Measurements from ENCODE around the gene PCDHGB2.
"Not testable (repeated sequence)": the region's sequence is repeated elsewhere in the genome, so short reads cannot be mapped to it uniquely, and the experiment has no call there.

PCDHGB2 gene

GRCh38 chr5:141349917-141350619 is 9.7 kb upstream of the PCDHGB2 start, which contains the start of gene PCDHGB1:
PCDHGB1 (plus strand) TSS chr5:141350099; CDS start chr5:141350261, 162 bp downstream.
- ATAC-seq, result no peak
- peak; percentile 22 for DNase-seq

DNA sequence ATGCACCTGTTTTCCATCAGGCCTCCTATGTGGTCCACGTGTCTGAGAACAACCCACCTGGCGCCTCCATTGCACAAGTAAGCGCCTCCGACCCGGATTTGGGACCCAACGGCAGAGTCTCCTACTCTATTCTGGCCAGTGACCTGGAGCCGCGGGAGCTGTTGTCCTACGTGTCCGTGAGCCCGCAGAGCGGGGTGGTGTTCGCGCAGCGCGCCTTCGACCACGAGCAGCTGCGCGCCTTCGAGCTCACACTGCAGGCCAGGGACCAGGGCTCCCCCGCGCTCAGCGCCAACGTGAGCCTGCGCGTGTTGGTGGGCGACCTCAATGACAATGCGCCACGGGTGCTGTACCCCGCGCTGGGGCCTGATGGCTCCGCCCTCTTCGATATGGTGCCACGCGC is 8.2 kb upstream of the PCDHGB2 start:
- DNase-seq (no peak), ATAC-seq (no peak)

- ATAC-seq (no peak), DNase-seq (no peak)
Observed at GRCh38 chr5:141354900-141355469, 4.8 kb upstream of the PCDHGB2 start, which contains the start of gene PCDHGA4. PCDHGA4 (plus strand) TSS chr5:141355021; CDS start chr5:141355108, 87 bp downstream.

DNA sequence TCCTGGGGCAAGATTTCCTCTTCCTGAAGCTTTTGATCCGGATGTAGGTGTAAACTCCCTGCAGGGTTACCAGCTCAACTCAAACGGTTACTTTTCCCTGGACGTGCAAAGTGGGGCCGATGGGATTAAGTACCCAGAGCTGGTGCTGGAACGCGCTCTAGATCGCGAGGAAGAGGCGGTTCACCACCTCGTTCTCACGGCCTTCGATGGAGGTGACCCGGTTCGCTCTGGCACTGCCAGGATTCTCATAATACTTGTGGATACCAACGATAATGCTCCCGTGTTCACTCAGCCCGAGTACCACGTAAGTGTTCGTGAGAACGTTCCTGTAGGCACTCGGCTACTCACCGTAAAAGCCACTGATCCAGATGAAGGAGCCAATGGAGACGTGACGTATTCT is 4.2 kb upstream of the PCDHGB2 start:
- ATAC-seq (no peak), DNase-seq (no peak)

DNA sequence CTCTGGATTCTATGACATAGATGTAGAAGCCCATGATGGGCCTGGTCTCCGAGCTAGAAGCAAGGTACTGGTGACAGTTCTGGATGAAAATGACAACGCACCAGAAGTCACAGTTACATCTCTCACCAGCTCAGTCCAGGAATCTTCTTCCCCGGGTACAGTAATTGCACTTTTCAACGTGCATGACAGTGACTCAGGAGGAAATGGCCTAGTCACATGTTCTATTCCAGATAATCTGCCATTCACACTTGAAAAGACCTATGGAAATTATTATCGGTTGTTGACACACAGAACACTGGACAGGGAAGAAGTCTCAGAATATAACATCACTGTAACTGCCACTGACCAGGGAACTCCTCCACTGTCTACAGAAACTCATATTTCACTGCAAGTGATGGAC is 3.7 kb upstream of the PCDHGB2 start:
- ATAC-seq (no peak), DNase-seq (no peak)

GRCh38 chr5:141356950-141357349 is 2.8 kb upstream of the PCDHGB2 start:
- ATAC-seq (peak; percentile 19), DNase-seq (no peak)

- ATAC-seq, result no peak
- no peak for DNase-seq
Observed at GRCh38 chr5:141360685-141361084, 891 bp downstream of the PCDHGB2 start.

DNA sequence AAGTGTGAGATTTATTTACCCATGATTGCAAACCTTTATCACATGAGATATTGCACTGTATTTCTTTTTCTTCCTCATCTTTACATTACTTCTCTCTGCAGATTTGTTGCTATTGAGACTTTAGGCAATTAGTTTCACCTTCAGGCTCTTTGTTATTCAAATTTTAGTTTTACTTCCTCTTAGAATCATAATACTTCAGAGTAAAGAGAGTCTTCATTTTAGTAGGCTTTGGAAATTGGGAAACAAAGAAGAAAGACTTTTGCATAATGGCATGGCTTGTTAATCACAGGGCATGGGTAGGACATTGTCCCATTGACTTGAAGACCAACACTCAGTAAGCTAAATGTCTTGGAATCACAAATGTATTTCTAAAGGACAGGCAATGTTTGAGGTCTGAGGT is 2.9 kb downstream of the PCDHGB2 start:
- ATAC-seq (no peak), DNase-seq (no peak)

DNA sequence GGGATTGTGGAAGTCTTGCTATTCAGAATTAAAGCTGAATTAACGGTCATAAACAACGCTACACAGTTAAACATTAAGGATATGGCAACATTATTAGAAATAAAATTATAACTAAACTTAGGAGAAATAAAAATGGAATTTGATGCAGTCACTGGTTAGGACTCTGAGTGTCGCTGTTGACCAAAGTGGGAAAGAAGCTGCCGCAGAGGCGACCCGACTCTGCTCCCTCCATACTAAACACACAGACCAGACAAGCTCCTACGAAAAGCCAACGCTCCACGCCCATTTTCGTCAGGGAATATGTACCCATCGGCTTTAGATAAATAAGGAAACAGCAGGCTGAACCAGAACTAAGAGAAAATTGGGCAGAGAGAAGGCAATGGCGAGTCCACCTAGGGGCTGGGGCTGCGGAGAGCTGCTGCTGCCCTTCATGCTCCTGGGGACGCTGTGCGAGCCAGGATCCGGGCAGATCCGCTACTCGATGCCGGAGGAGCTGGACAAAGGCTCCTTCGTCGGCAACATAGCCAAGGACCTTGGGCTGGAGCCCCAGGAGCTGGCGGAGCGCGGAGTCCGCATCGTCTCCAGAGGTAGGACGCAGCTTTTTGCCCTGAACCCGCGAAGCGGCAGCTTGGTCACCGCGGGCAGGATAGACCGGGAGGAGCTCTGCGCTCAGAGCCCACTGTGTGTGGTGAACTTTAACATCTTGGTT is 4.3 kb downstream of the PCDHGB2 start, which contains the start of gene PCDHGA5:
PCDHGA5 (plus strand) TSS at position 211 of the 709 bp plus-strand sequence; CDS start at position 380, 169 bp downstream.
- no peak for DNase-seq
- ATAC-seq, result no peak

GRCh38 chr5:141366016-141366896 is 6.5 kb downstream of the PCDHGB2 start:
- DNase-seq (no peak), ATAC-seq (no peak)

GRCh38 chr5:141369994-141370848 is 10.4 kb downstream of the PCDHGB2 start, which contains the start of gene PCDHGB3:
PCDHGB3 (plus strand) TSS chr5:141370242; CDS start chr5:141370395, 153 bp downstream.
- ATAC-seq (no peak), DNase-seq (no peak)

DNA sequence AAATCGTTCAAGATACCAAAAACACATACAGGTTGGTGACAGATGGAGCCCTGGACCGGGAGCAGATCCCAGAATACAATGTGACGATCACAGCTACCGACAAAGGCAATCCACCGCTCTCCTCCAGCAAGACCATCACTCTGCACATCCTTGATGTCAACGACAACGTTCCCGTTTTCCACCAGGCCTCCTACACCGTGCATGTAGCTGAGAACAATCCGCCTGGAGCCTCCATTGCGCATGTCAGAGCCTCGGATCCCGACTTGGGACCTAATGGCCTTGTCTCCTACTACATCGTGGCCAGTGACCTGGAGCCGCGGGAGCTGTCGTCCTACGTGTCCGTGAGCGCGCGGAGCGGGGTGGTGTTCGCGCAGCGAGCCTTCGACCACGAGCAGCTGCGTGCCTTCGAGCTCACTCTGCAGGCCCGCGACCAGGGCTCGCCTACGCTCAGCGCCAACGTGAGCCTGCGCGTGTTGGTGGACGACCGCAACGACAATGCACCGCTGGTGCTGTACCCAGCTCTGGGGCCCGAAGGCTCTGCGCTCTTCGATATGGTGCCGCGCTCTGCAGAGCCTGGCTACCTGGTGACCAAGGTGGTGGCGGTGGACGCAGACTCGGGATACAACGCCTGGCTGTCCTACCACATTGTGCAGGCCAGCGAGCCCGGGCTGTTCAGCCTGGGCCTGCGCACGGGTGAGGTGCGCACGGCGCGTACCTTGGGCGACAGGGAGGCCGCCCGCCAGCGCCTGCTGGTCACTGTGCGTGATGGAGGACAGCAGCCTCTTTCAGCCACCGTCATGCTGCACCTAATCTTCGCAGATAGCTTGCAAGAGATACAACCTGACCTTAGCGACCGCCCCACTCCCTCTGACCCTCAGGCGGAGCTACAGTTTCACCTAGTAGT is 12.0 kb downstream of the PCDHGB2 start:
- DNase-seq, result no peak
- ATAC-seq, result no peak

- DNase-seq, result no peak
- ATAC-seq, result no peak
Observed at GRCh38 chr5:141373673-141374317, 14.0 kb downstream of the PCDHGB2 start, which contains the start of gene PCDHGA6. PCDHGA6 (plus strand) TSS chr5:141373891; CDS start chr5:141374084, 193 bp downstream.

DNA sequence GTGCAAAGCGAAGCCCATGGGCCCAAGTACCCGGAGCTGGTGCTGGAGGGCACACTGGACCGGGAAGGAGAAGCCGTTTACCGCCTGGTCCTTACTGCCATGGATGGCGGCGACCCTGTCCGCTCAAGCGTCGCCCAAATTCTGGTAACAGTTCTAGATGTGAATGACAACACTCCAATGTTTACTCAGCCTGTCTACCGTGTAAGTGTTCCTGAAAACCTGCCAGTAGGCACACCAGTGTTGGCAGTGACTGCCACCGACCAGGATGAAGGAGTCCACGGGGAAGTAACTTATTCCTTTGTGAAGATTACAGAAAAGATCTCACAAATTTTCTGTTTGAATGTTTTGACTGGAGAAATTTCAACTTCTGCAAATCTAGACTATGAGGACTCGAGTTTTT is 14.8 kb downstream of the PCDHGB2 start:
- DNase-seq (no peak), ATAC-seq (no peak)

GRCh38 chr5:141375444-141376155 is 15.8 kb downstream of the PCDHGB2 start:
- not testable (repeated sequence) for ATAC-seq, DNase-seq

DNA sequence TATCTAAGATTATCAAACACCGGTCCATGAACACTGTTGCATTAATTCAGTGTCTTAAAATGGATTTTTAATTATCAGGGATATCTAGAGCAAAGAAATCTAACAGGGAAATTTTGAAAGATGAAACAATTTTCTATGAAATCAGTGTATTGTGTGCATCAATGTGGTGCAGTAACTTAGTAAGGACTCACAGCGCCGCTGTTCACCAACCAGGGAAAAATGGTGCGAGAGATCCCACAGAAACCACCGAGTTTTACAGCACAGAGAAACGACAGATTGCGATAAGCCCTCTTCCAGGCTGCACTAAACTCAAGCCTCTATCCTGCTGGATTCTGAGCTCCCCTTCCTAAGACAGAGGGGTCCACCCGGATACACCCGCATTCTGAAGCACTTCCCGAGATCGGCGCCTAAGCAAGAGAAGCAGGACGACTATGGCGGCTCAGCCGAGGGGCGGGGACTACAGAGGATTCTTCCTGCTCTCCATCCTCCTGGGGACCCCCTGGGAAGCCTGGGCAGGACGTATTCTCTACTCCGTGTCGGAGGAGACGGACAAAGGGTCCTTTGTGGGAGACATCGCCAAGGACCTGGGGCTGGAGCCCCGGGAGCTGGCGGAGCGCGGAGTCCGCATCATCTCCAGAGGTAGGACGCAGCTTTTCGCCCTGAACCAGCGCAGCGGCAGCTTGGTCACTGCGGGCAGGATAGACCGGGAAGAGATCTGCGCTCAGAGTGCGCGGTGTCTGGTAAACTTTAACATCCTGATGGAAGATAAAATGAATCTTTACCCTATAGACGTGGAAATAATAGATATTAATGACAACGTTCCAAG is 22.9 kb downstream of the PCDHGB2 start, which contains the start of gene PCDHGA7:
PCDHGA7 (plus strand) TSS at position 274 of the 826 bp plus-strand sequence; CDS start at position 432, 158 bp downstream.
- DNase-seq (no peak), ATAC-seq (no peak)

- no peak for DNase-seq
- ATAC-seq, result no peak
Observed at GRCh38 chr5:141383345-141383744, 23.6 kb downstream of the PCDHGB2 start.

Data from stimulated activated naive CD8-positive, alpha-beta T cell treated with anti-CD3 and anti-CD28 coated beads, Interleukin-15, Interleukin-2, amounts not matched to agents 100 U/mL and 50 U/mL, for 24 hours (primary cell).